Measurements from ENCODE around the gene HLA-DMA. TPM values are rescaled to one million over a fixed set of nuclear protein-coding genes. Genes with fewer than 3 reads are reported as not detected.
A peak's percentile ranks its signal among the peaks of the same experiment; 100 is the strongest.

The HLA-DMA gene
- total RNA-seq, 1 donor from 2014 or later, result 13.7 TPM

- intact Hi-C loops (cut with DNase I), result no loop called here
- DNase-seq (ENCODE audit: low spot score), result no peak
Measured at GRCh38 chr6:32976334-32977069, 23.6 kb upstream of the HLA-DMA start.

GRCh38 chr6:32975886-32976285, 23.0 kb upstream of the HLA-DMA start:
- intact Hi-C loops (cut with DNase I), result no loop called here
- DNase-seq (ENCODE audit: low spot score), result no peak

- intact Hi-C loops (cut with DNase I), result no loop called here
- no peak for DNase-seq (ENCODE audit: low spot score)
Measured at GRCh38 chr6:32974541-32975308, 21.8 kb upstream of the HLA-DMA start.

- intact Hi-C loops (cut with DNase I), result no loop called here
- no peak for DNase-seq (ENCODE audit: low spot score)
Measured at GRCh38 chr6:32974016-32974333, 21.1 kb upstream of the HLA-DMA start.

GRCh38 chr6:32973144-32974015, 20.5 kb upstream of the HLA-DMA start:
- DNase-seq (ENCODE audit: low spot score), result no peak
- intact Hi-C loops (cut with DNase I), result no loop called here

- intact Hi-C loops (cut with DNase I), result no loop called here
- peak; percentile 87 for DNase-seq (ENCODE audit: low spot score)
Measured at GRCh38 chr6:32972353-32973143, 19.7 kb upstream of the HLA-DMA start.

- DNase-seq (ENCODE audit: low spot score), result peak; percentile 100
Measured at GRCh38 chr6:32971581-32972352, 18.9 kb upstream of the HLA-DMA start.

GRCh38 chr6:32971242-32971580, 18.3 kb upstream of the HLA-DMA start:
- intact Hi-C loops (cut with DNase I), result loop anchor here (2.0 kb wide), 1 partner anchor 230 kb away; the partner anchor contains the start of genes RXRB and SLC39A7

More at GRCh38 chr6:32971581-32972352, 18.9 kb upstream of the HLA-DMA start:
- intact Hi-C loops (cut with DNase I), result loop anchor here (2.0 kb wide), 1 partner anchor 229 kb away; the partner anchor contains the start of genes RXRB and SLC39A7

GRCh38 chr6:32970413-32971241, 17.7 kb upstream of the HLA-DMA start:
- intact Hi-C loops (cut with DNase I), result loop anchor here (2.0 kb wide), 1 partner anchor 230 kb away; the partner anchor contains the start of genes RXRB and SLC39A7
- peak; percentile 94 for DNase-seq (ENCODE audit: low spot score)

More at GRCh38 chr6:32971242-32971580, 18.3 kb upstream of the HLA-DMA start:
- no peak for DNase-seq (ENCODE audit: low spot score)

GRCh38 chr6:32969685-32970412, 17.0 kb upstream of the HLA-DMA start:
- intact Hi-C loops (cut with DNase I), result loop anchor here (2.0 to 5.0 kb wide), 3 partner anchors 83 to 231 kb away; partner anchors contain the start of genes RXRB, SLC39A7 and TAP1
- peak; percentile 91 for DNase-seq (ENCODE audit: low spot score)

GRCh38 chr6:32968867-32969684, 16.2 kb upstream of the HLA-DMA start:
- intact Hi-C loops (cut with DNase I), result loop anchor here (2.0 to 5.0 kb wide), 2 partner anchors 82 to 116 kb away; partner anchors contain the start of gene TAP1
- peak; percentile 80 for DNase-seq (ENCODE audit: low spot score)

- peak; percentile 99 for DNase-seq (ENCODE audit: low spot score)
- intact Hi-C loops (cut with DNase I), result loop anchor here (2.0 to 5.0 kb wide), 2 partner anchors 81 to 115 kb away; partner anchors contain the start of gene TAP1
Measured at GRCh38 chr6:32968093-32968866, 15.4 kb upstream of the HLA-DMA start, which contains the start of gene BRD2. Gene BRD2 (plus strand): TSS chr6:32968594. CDS start chr6:32972899, 4,305 bp downstream.

- DNase-seq (ENCODE audit: low spot score), result no peak
- intact Hi-C loops (cut with DNase I), result loop anchor here (2.0 to 5.0 kb wide), 2 partner anchors 80 to 115 kb away; partner anchors contain the start of gene TAP1
Measured at GRCh38 chr6:32967151-32968091, 14.5 kb upstream of the HLA-DMA start.

GRCh38 chr6:32964776-32965175, 11.9 kb upstream of the HLA-DMA start:
- intact Hi-C loops (cut with DNase I), result loop anchor here (5.0 kb wide), 1 partner anchor 77 kb away; no protein-coding TSS in a partner anchor

More at GRCh38 chr6:32964776-32965175, 11.9 kb upstream of the HLA-DMA start:
- DNase-seq (ENCODE audit: low spot score), result no peak
